BLaER1 (cell line): ENCODE data around the gene CPNE7.

ENCODE experiments used
- H3K27ac ChIP-seq: shearing (Covaris generic); formaldehyde crosslinking; 2 replicates; pipeline ENCODE4 v1.8.1; 2022
- H3K27me3 ChIP-seq: shearing (Covaris generic); formaldehyde crosslinking; 2 replicates; pipeline ENCODE4 v1.8.1; 2022
- H3K36me3 ChIP-seq: shearing (Covaris generic); formaldehyde crosslinking; 2 replicates; pipeline ENCODE4 v1.8.1; 2022
- H3K4me1 ChIP-seq: shearing (Covaris generic); formaldehyde crosslinking; 2 replicates; pipeline ENCODE4 v1.8.1; 2022
- H3K4me2 ChIP-seq: shearing (Covaris generic); formaldehyde crosslinking; 2 replicates; pipeline ENCODE4 v1.8.1; 2022
- H3K4me3 ChIP-seq: shearing (Covaris generic); formaldehyde crosslinking; 2 replicates; pipeline ENCODE4 v1.8.1; 2022
- H3K9ac ChIP-seq: shearing (Covaris generic); formaldehyde crosslinking; 2 replicates; pipeline ENCODE4 v1.8.1; 2022
- H3K9me3 ChIP-seq: shearing (Covaris generic); formaldehyde crosslinking; 2 replicates; pipeline ENCODE4 v1.8.1; 2022
- H4K20me1 ChIP-seq: shearing (Covaris generic); formaldehyde crosslinking; 2 replicates; pipeline ENCODE4 v1.8.1; 2022
- Cebpa-rat ChIP-seq: shearing (Covaris generic); IDR thresholded peaks from 2 replicates; pipeline ENCODE4 v1.8.1; 2022

The CPNE7 gene

GRCh38 chr16:89572073-89572484 is 3.5 kb upstream of the CPNE7 start:
- H3K27me3 ChIP-seq: no peaks in the 10 kb centered on the region
- peaks cover 8% of the 10 kb centered on the region; the same call in 1 of the 2 replicates for H3K36me3 ChIP-seq
- peak overlapping the region; percentile 80 for H3K9ac ChIP-seq
- peaks cover 52% of the 10 kb centered on the region for H3K4me1 ChIP-seq
- H4K20me1 ChIP-seq: no peaks in the 10 kb centered on the region
- H3K4me3 ChIP-seq: no peak overlapping the region
- TF ChIP-seq Cebpa-rat: no peak
- no peaks in the 10 kb centered on the region for H3K9me3 ChIP-seq
- H3K4me2 ChIP-seq: peak overlapping the region; percentile 100
- H3K27ac ChIP-seq: peak overlapping the region; percentile 84

GRCh38 chr16:89572485-89573205 is 2.9 kb upstream of the CPNE7 start:
- Histone ChIP-seq H3K9me3 (no peaks in the 10 kb centered on the region), H3K36me3 (peaks cover 13% of the 10 kb centered on the region), H3K27ac (peak overlapping the region; percentile 84), H3K4me2 (peak overlapping the region; percentile 100), H3K4me3 (no peak overlapping the region; the same call in 1 of the 2 replicates), H3K4me1 (peaks cover 56% of the 10 kb centered on the region), H3K27me3 (no peaks in the 10 kb centered on the region), H4K20me1 (no peaks in the 10 kb centered on the region), H3K9ac (peak overlapping the region; percentile 80)
- TF ChIP-seq Cebpa-rat: no peak

- H3K27ac ChIP-seq: peak overlapping the region; percentile 92
These were observed 1.5 kb upstream of the CPNE7 start for GRCh38 chr16:89573826-89574680.

GRCh38 chr16:89574681-89575246 is 794 bp upstream of the CPNE7 start:
- peak overlapping the region; percentile 92 for H3K27ac ChIP-seq
- peak overlapping the region; percentile 80 for H3K9ac ChIP-seq
- no peaks in the 10 kb centered on the region for H3K27me3 ChIP-seq
- peak overlapping the region; percentile 76 for H3K4me3 ChIP-seq
- no peaks in the 10 kb centered on the region for H4K20me1 ChIP-seq
- peaks cover 56% of the 10 kb centered on the region for H3K4me1 ChIP-seq
- H3K36me3 ChIP-seq: peaks cover 27% of the 10 kb centered on the region
- no peak for TF ChIP-seq Cebpa-rat
- H3K9me3 ChIP-seq: peaks cover 9% of the 10 kb centered on the region
- peak overlapping the region; percentile 100 for H3K4me2 ChIP-seq

More at GRCh38 chr16:89573826-89574680, 1.5 kb upstream of the CPNE7 start:
- Histone ChIP-seq H3K9ac (peak overlapping the region; percentile 80), H3K9me3 (peaks cover 3% of the 10 kb centered on the region; the same call in 1 of the 2 replicates), H3K27me3 (no peaks in the 10 kb centered on the region), H3K4me2 (peak overlapping the region; percentile 100), H3K4me1 (peaks cover 56% of the 10 kb centered on the region), H4K20me1 (no peaks in the 10 kb centered on the region), H3K36me3 (peaks cover 20% of the 10 kb centered on the region), H3K4me3 (peak overlapping the region; percentile 76)
- TF ChIP-seq Cebpa-rat: no peak

GRCh38 chr16:89576153-89577054 is 846 bp downstream of the CPNE7 start:
- peaks cover 40% of the 10 kb centered on the region for H3K36me3 ChIP-seq
- H3K4me1 ChIP-seq: peaks cover 53% of the 10 kb centered on the region
- H3K4me2 ChIP-seq: peak overlapping the region; percentile 100
- H4K20me1 ChIP-seq: peaks cover 4% of the 10 kb centered on the region; the same call in 1 of the 2 replicates
- H3K9ac ChIP-seq: peak overlapping the region; percentile 85
- peak overlapping the region; percentile 90 for H3K27ac ChIP-seq
- TF ChIP-seq Cebpa-rat: no peak
- no peaks in the 10 kb centered on the region for H3K27me3 ChIP-seq
- H3K4me3 ChIP-seq: peak overlapping the region; percentile 76
- H3K9me3 ChIP-seq: peaks cover 9% of the 10 kb centered on the region

GRCh38 chr16:89577055-89577759 is 1.6 kb downstream of the CPNE7 start:
- H3K4me3 ChIP-seq: peak overlapping the region; percentile 76; the same call in 1 of the 2 replicates
- peaks cover 50% of the 10 kb centered on the region for H3K4me1 ChIP-seq
- 0 out of 2 replicates have a peak overlapping the region, but pooled peaks have one; percentile 90 for H3K27ac ChIP-seq
- peak overlapping the region; percentile 100 for H3K4me2 ChIP-seq
- no peaks in the 10 kb centered on the region for H3K27me3 ChIP-seq
- H3K36me3 ChIP-seq: peaks cover 48% of the 10 kb centered on the region
- H3K9ac ChIP-seq: peak overlapping the region; percentile 22; the same call in 1 of the 2 replicates
- peaks cover 9% of the 10 kb centered on the region for H3K9me3 ChIP-seq
- TF ChIP-seq Cebpa-rat: no peak
- H4K20me1 ChIP-seq: peaks cover 12% of the 10 kb centered on the region

GRCh38 chr16:89579351-89579750 is 3.8 kb downstream of the CPNE7 start:
- Histone ChIP-seq H3K27ac (no peak overlapping the region), H4K20me1 (peaks cover 34% of the 10 kb centered on the region), H3K4me3 (no peak overlapping the region), H3K36me3 (peaks cover 69% of the 10 kb centered on the region), H3K27me3 (no peaks in the 10 kb centered on the region), H3K4me2 (no peak overlapping the region), H3K9ac (no peak overlapping the region), H3K4me1 (peaks cover 45% of the 10 kb centered on the region), H3K9me3 (peaks cover 9% of the 10 kb centered on the region)
- TF ChIP-seq Cebpa-rat: no peak

- H3K4me2 ChIP-seq: no peak overlapping the region
- no peak overlapping the region for H3K27ac ChIP-seq
- no peak for TF ChIP-seq Cebpa-rat
- H3K36me3 ChIP-seq: peaks cover 77% of the 10 kb centered on the region
- H3K9ac ChIP-seq: no peak overlapping the region
- no peak overlapping the region for H3K4me3 ChIP-seq
- H3K27me3 ChIP-seq: no peaks in the 10 kb centered on the region
- peaks cover 46% of the 10 kb centered on the region for H3K4me1 ChIP-seq
- H4K20me1 ChIP-seq: peaks cover 44% of the 10 kb centered on the region
- H3K9me3 ChIP-seq: peaks cover 9% of the 10 kb centered on the region
These were observed 5.6 kb downstream of the CPNE7 start for GRCh38 chr16:89581045-89581695.
